ENCODE data around the gene ANKRD13B. TPM values are rescaled to one million over a fixed set of nuclear protein-coding genes. Genes with fewer than 3 reads are reported as not detected.

The ANKRD13B gene
- total RNA-seq, 1 donor from 2014 or later, result 24.5 TPM

- Mint-ChIP-seq H3K27me3 (ENCODE audit: low read depth) (no peaks in the 10 kb centered on the region), H3K9me3 (ENCODE audit: low read depth) (no peaks in the 10 kb centered on the region), H3K27ac (ENCODE audit: unreplicated experiment) (no peak overlapping the region), H3K4me3 (ENCODE audit: unreplicated experiment) (no peak overlapping the region), H3K36me3 (ENCODE audit: low read depth) (no peaks in the 10 kb centered on the region), H3K4me1 (ENCODE audit: low read depth) (peaks cover 4% of the 10 kb centered on the region)
- TF ChIP-seq CTCF (IDR thresholded peaks at IDR 0.05), result no peak
- DNase-seq (ENCODE audit: low spot score), result no peak
Observed at GRCh38 chr17:29610395-29610794, 17.5 kb downstream of the ANKRD13B start.

- Mint-ChIP-seq H3K9me3 (ENCODE audit: low read depth) (no peaks in the 10 kb centered on the region), H3K27ac (ENCODE audit: unreplicated experiment) (no peak overlapping the region), H3K4me1 (ENCODE audit: low read depth) (peaks cover 14% of the 10 kb centered on the region), H3K27me3 (ENCODE audit: low read depth) (no peaks in the 10 kb centered on the region), H3K36me3 (ENCODE audit: low read depth) (no peaks in the 10 kb centered on the region), H3K4me3 (ENCODE audit: unreplicated experiment) (no peak overlapping the region)
- DNase-seq (ENCODE audit: low spot score), result no peak
- no peak for TF ChIP-seq CTCF (IDR thresholded peaks at IDR 0.05)
Observed at GRCh38 chr17:29611351-29612093, 18.6 kb downstream of the ANKRD13B start.

- Mint-ChIP-seq H3K4me1 (ENCODE audit: low read depth) (peaks cover 15% of the 10 kb centered on the region), H3K36me3 (ENCODE audit: low read depth) (no peaks in the 10 kb centered on the region), H3K27me3 (ENCODE audit: low read depth) (peaks cover under 1% of the 10 kb centered on the region), H3K27ac (ENCODE audit: unreplicated experiment) (no peak overlapping the region), H3K9me3 (ENCODE audit: low read depth) (no peaks in the 10 kb centered on the region), H3K4me3 (ENCODE audit: unreplicated experiment) (no peak overlapping the region)
- no peak for TF ChIP-seq CTCF (IDR thresholded peaks at IDR 0.05)
- peak; percentile 83 for DNase-seq (ENCODE audit: low spot score)
Observed at GRCh38 chr17:29612094-29612403, 19.1 kb downstream of the ANKRD13B start.

GRCh38 chr17:29612404-29613280, 19.7 kb downstream of the ANKRD13B start:
- peak; percentile 91 for DNase-seq (ENCODE audit: low spot score)
- H3K27me3 Mint-ChIP-seq (ENCODE audit: low read depth), result peaks cover 2% of the 10 kb centered on the region
- no peak overlapping the region for H3K4me3 Mint-ChIP-seq (ENCODE audit: unreplicated experiment)
- H3K27ac Mint-ChIP-seq (ENCODE audit: unreplicated experiment), result no peak overlapping the region
- H3K9me3 Mint-ChIP-seq (ENCODE audit: low read depth), result no peaks in the 10 kb centered on the region
- no peaks in the 10 kb centered on the region for H3K36me3 Mint-ChIP-seq (ENCODE audit: low read depth)
- peaks cover 20% of the 10 kb centered on the region for H3K4me1 Mint-ChIP-seq (ENCODE audit: low read depth)
- TF ChIP-seq CTCF (IDR thresholded peaks at IDR 0.05), result no peak

- H3K36me3 Mint-ChIP-seq (ENCODE audit: low read depth), result no peaks in the 10 kb centered on the region
- no peak overlapping the region for H3K27ac Mint-ChIP-seq (ENCODE audit: unreplicated experiment)
- H3K9me3 Mint-ChIP-seq (ENCODE audit: low read depth), result no peaks in the 10 kb centered on the region
- DNase-seq (ENCODE audit: low spot score), result no peak
- H3K4me3 Mint-ChIP-seq (ENCODE audit: unreplicated experiment), result no peak overlapping the region
- peaks cover 2% of the 10 kb centered on the region for H3K27me3 Mint-ChIP-seq (ENCODE audit: low read depth)
- peak; percentile 76 for TF ChIP-seq CTCF (IDR thresholded peaks at IDR 0.05)
- H3K4me1 Mint-ChIP-seq (ENCODE audit: low read depth), result peaks cover 22% of the 10 kb centered on the region
Observed at GRCh38 chr17:29613352-29613837, 20.5 kb downstream of the ANKRD13B start.
